ENCODE results near the gene FGD1.

DNA sequence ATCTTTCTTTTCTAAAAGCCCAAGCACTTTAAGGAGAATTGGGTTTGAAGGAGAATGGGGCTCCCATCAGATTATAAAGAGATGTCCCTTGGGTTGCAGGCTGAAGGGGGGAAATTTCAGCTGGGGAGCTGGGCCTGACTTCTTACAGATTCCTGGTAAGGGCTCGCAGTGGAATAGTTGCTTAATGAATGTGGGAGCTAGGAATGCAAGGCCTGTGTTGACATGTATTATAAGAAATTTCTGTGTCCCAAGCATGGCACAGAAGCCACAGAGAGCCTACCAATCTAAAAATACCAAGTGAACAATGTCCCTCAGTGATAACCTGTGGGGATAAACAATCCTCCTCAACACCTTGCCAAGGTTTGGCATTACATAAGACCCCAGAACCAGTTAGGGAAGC, 98.9 kb downstream of the FGD1 start:
- TF ChIP-seq POLR2AphosphoS5 (IDR thresholded peaks at IDR 0.05; ENCODE audit: borderline replicate concordance, low read depth, low read length): no peak
- no peak for TF ChIP-seq EZH2 (IDR thresholded peaks at IDR 0.05)
- TF ChIP-seq FOXP2 (optimal IDR thresholded peaks at IDR 0.05; ENCODE audit: control extremely low read depth, extremely low read length, insufficient read depth): no peak
